WI38 (cell line): ENCODE data around the gene OSGEP.

Experiments
- H3K4me3 ChIP-seq: 2 replicates; pipeline ENCODE4 v1.5.1; 2011; ENCODE audit warnings: low read depth, mild to moderate bottlenecking, control low read depth, low read length
- CTCF ChIP-seq: IDR thresholded peaks from 2 replicates; pipeline ENCODE4 v1.5.1; 2012; ENCODE audit warnings: low read depth, mild to moderate bottlenecking, control low read depth, low read length

The OSGEP gene

GRCh38 chr14:20494935-20495766 lies 40.5 kb upstream of the OSGEP start:
- H3K4me3 ChIP-seq = no peak overlapping the region
- no peak for TF ChIP-seq CTCF

- no peak for TF ChIP-seq CTCF
- H3K4me3 ChIP-seq = no peak overlapping the region
Observed at GRCh38 chr14:20493634-20494033, 39.0 kb upstream of the OSGEP start.

- no peak overlapping the region for H3K4me3 ChIP-seq
- no peak for TF ChIP-seq CTCF
Observed at GRCh38 chr14:20492486-20492885, 37.9 kb upstream of the OSGEP start.

- no peak overlapping the region for H3K4me3 ChIP-seq
- no peak for TF ChIP-seq CTCF
Observed at GRCh38 chr14:20490563-20490962, 36.0 kb upstream of the OSGEP start.

GRCh38 chr14:20489093-20489994 lies 34.7 kb upstream of the OSGEP start:
- no peak for TF ChIP-seq CTCF
- H3K4me3 ChIP-seq = no peak overlapping the region

- H3K4me3 ChIP-seq = no peak overlapping the region
- TF ChIP-seq CTCF = no peak
Observed at GRCh38 chr14:20487396-20487725, 32.7 kb upstream of the OSGEP start.
